Occipital lobe (tissue), 2 donors: Measurements from ENCODE around the gene UBE2L6. TPM values are rescaled to one million over a fixed set of nuclear protein-coding genes. Genes with fewer than 3 reads are reported as not detected.

Experiments used
- DNase-seq: peaks from one replicate; lab custom pipeline; 2025; lab: John Stamatoyannopoulos, UW
- total RNA-seq: library from RNA; depleted of rRNA; stranded (reverse); fragments of >200 nt; gene quantifications from one replicate; pipeline ENCODE4 v1.2.3, GENCODE V29; 2014

UBE2L6 gene
- total RNA-seq: 46.6 TPM

DNA sequence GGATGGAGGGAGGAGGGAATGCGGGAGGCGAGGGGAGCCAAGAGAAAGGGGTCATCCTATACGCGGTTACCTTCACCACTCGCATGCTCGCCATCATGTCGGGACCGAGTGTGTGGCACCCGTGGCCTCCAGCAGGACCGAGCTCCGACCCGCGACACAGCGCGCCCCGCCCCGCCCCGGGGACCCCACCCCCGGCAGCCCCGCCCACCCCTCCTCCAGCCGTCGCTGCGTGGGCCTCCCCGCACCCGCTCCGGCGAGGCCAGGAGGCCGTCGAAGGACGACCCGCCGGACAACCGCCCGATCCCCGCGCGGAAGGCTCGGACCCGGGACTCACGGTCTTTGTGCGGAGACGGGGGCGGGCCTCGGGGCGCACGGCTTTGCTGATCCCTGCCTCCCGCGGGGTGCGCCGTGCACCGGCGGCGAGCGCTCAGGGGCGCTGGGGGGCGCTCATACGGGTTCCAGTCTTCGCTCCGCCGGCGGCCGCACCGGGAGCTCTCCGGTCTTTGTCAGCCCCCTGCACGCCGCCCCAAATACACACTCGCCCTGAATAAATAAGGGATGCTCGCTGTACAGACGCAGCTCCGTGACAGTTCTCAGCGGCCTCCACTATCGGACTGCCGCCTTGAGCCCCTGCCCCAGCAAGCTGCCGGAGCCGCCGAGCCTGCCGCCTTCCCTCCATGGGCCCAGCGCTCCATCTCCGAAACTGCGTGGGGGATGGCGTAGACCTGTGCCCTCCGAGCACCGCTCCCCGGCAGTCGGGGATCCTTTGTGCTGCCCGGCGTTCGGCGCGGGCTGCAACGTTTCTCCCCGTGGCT, at the start of gene UBE2L6:
TSS of gene UBE2L6 (minus strand) at position 158 of the 815 bp plus-strand sequence. CDS start at position 97, 61 bp downstream.
- DNase-seq: peak; percentile 71

- no peak for DNase-seq
Observed at GRCh38 chr11:57616595-57616994, 49.1 kb upstream of the UBE2L6 start.

- DNase-seq: no peak
Observed at GRCh38 chr11:57615308-57615707, 47.8 kb upstream of the UBE2L6 start.

DNA sequence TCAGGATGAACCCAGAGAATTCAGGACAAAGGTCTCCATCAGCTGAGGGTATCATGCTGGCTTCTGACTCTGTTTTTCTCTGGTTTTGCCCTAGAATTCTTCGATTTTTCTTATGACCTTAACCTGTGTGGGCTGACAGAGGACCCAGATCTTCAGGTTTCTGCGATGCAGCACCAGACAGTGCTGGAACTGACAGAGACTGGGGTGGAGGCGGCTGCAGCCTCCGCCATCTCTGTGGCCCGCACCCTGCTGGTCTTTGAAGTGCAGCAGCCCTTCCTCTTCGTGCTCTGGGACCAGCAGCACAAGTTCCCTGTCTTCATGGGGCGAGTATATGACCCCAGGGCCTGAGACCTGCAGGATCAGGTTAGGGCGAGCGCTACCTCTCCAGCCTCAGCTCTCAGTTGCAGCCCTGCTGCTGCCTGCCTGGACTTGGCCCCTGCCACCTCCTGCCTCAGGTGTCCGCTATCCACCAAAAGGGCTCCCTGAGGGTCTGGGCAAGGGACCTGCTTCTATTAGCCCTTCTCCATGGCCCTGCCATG, 46.8 kb upstream of the UBE2L6 start:
- DNase-seq: no peak

DNA sequence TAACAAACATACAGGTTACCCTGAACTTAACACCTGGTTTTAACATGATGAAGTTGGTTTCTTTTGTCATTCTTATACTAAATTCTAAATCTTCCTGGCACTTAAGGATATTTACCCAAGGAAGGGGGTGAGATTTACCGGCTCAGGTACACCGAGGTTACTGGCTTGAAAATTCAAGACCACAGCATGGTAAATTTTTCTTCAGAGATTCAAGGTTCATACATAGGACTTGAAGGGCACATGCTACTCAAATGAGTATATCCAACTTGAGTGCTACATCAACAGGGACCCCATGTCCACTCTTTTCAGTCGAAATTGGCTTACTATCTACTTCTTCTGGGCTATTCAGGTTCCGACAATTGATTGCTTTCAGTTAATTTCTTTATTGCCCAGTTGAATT, 42.7 kb upstream of the UBE2L6 start:
- no peak for DNase-seq

DNA sequence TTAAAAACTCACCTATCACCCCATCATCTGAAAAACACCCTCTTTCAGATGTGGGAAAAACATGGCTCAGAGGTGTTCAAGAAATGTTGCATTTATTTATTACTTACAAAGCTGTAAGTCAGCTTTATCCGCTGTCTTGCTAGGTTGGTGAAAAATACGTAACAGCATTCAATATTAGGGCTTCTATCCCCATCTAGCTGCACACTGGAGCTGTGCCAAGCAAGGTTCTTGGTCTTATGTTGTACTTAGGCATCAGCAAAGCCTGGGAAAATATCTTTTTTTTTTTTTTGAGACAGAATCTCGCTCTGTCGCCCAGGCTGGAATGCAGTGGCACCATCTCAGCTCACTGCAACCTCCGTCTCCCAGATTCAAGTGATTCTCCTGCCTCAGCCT, 37.6 kb upstream of the UBE2L6 start:
- no peak for DNase-seq

GRCh38 chr11:57604296-57605027, 37.0 kb upstream of the UBE2L6 start:
- DNase-seq: no peak

GRCh38 chr11:57601297-57601696, 33.8 kb upstream of the UBE2L6 start:
- no peak for DNase-seq

- DNase-seq: no peak
Observed at GRCh38 chr11:57599381-57599780, 31.9 kb upstream of the UBE2L6 start.

DNA sequence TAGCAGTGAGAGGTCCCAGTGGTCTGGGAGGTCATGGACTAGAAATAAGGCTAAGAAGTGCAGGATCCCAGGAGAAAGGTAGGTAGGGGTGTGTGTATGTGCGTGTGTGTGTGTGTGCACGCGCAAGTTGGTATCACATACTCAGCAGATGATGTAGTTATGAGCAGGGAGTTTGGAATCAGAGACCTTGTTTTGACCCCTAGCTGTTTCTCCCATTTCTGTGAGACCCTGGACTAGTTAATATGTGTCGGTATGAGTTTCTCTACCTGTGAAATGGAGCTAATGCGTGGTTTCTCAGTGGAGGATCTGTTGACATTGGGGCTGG, 31.3 kb upstream of the UBE2L6 start:
- DNase-seq: no peak

DNA sequence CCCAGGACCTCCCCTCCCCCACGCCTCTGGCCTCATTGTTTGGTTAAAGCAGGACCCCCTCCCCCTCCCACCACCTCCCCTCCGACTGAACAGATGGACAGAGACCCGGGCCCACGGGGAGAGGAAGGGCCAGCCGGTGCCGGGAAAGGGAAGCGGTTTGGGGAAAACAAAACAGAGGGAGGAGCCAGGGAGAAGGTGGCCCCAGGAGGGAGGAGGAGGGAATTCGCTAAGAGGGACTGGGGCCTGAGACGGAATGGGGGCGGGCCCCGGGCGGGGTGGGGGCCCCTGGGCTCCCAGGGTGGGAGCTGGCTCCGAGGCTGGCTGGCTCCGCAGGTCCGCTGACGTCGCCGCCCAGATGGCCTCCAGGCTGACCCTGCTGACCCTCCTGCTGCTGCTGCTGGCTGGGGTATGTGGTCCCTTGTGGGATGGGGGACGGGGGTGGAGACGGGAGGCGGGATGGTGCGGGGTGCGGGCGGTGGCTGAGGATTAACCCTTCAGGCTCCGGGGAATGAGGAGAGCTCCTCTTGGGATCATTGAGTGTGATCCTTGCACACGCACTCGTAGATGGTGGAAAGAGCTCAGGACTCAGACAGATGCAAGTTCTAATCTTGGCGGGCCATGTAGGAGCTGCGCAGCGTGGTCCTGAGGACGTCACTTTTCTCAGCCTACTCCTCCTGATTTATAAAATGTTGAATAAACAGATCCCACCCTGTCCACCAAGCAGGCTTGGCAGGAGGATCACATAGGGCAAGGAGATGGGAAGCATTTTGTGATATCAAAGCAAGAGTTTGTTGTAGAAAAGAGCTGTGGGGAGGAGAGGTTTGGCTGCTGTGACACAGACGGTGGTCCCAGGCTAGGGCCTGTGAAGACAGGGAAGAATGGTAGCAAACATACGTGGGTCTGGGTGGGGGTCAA, 30.7 kb upstream of the UBE2L6 start:
- peak; percentile 59 for DNase-seq

DNA sequence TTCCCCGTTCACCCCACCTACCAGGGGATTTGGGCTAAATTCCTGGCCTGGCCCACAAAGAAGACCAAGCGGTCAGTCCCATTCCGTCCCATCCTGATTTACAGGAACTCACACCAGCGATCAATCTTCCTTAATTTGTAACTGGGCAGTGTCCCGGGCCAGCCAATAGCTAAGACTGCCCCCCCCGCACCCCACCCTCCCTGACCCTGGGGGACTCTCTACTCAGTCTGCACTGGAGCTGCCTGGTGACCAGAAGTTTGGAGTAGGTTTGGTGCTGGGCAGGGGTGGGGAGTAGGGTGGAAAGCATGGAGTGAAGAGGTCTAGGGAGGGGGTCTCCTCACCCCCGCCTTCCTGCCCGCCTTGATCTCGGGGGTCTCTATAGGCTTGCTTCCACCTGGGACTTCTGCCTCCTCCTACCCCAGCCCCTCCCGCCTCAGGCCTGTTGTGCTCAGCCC, 30.0 kb upstream of the UBE2L6 start, which contains the start of gene SERPING1:
TSS of gene SERPING1 (plus strand) at position 225 of the 455 bp plus-strand sequence. CDS start 586 bp downstream, outside the sequence.
- DNase-seq: no peak

DNA sequence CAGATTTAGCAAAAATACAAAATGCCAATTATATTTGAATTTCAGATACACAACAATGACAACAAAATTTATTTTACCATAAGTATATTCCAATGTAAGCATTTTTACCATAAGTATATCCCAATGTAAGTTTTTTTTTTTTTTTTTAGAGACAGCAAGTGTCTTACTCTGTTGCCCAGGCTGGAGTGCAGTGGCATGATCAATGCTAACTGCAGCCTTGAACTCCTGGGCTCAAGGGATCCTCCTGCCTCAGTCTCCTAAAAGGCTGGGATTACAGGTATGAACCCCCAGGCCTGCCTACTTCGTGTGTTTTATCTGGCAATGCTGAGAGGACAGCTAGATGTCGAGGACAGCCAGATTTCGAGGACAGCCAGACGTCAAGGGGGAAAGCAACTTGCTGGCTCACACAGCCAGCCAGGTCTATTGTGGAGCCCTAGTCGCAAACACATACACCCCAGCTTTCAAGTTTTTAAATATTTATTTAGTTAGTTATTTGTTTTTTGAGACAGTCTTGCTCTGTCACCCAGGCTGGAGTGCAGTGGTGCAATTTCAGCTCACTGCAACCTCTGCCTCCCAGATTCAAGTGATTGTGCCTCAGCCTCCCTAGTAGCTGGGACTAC, 28.9 kb upstream of the UBE2L6 start:
- DNase-seq: no peak

DNA sequence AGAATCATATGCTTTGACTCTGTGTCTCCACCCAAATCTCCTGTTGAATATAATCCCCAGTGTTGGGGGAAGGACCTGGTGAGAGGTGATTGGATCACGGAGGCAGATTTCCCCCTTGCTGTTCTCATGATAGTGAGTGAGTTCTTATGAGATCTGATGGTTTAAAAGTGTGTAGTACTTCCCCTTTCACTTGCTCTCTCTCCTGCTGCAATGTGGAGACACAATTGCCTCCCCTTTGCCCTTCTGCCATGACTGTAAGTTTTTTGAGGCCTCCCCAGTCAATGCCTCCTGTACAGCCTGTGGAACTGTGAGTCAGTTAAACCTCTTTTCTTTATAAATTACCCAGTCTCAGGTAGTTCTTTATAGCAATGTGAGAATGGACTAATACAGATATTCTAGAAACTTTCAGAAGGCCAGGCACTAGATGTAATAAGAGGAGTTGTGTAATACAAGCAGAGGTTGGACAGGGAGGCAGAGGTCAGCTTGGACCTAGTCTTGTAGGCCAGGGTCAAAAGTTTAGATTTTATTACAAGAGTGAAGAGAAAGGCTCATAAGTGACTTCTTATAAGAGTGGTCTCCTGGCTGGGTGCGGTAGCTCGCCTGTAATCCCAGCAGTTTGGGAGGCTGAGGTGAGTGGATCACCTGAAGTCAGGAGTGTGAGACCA, 20.7 kb upstream of the UBE2L6 start:
- DNase-seq: no peak

DNA sequence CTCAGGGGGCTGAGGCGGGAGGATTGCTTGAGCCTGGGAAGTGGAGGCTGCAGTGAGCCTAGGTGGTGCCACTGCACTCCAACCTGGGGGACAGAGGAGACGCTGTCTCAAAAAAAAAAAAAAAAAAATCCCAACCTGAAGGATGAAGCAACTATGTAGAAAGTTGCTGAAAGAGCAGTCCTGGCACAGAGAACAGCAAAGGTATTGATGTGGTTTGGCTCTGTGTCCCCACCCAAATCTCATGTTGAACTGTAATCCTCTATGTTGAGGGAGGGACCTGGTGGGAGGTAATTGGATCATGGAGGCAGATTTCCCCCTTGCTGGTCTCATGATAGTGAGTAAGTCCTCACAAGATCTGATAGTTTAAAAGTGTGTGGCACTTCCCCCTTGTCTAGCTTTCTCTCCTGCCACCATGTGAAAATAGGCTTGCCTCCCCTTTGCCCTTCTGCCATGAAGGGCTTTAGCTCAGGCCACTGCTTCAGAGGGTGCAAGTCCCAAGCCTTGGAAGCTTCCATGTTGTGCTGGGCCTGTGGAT, 19.3 kb upstream of the UBE2L6 start:
- DNase-seq: no peak

DNA sequence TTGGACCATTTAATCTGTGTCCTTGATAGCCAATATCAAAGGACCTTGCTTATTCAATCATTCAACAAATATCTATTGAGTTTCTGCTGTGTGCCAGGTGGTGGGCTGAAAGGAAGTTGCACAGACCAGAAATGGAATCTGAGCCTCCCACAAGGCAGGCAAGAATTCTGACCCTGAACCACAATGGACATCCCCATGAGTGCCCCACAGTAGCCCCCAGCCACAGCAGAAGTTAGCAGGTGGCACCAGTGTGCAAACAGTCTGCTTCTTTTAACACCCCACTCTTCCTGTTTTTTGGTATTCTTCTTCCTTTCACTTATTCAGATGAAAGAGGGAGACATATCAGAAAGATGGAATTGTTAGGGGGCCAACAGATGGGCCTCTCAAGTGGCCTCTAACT, 17.8 kb upstream of the UBE2L6 start:
- DNase-seq: no peak

DNA sequence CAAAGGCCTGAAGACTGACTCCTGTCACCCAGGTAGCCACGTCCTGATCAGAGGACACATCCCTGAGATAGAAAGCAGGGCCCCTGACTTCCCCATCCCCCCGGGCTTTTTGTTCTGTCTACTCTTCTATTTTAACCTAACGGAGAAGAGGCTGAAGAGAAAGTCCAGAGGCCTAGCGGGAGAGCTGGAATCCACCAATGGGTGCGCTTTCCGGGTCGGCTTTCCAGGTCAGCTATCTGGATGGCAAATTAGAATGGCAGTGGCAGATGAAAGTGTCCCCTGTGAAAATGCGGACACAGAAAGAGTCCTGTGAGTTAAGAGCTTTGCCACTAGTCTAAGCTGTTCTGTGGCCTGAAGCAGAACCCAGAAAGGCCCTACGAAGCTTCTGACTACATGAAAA, 16.9 kb upstream of the UBE2L6 start:
- DNase-seq: no peak

- DNase-seq: no peak
Observed at GRCh38 chr11:57574061-57574460, 6.6 kb upstream of the UBE2L6 start.

- no peak for DNase-seq
Observed at GRCh38 chr11:57571606-57572005, 4.1 kb upstream of the UBE2L6 start.

GRCh38 chr11:57568330-57568766, 876 bp upstream of the UBE2L6 start:
- no peak for DNase-seq
